ENCODE measurements around the gene FGF11.

DNA sequence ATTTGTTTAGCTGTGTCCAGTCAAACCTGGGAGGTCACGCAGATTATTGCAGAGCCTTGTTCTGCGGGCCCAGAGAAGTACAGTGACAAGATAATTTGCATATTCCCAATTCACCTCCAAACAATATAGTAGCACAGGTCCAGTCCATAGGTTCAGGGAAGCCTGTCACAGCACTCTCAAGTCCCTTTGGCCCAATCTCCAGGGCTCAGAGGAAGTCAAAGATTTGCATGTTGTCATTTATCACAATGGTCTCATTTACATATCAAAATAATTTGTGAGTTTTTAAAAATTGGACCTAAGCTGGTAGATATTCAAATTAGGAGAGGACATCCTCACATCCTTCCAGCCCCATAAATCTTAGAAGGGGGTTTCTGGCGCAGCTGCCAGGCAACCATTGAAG is 28.2 kb downstream of the FGF11 start:
- TF ChIP-seq, protein P1, sequence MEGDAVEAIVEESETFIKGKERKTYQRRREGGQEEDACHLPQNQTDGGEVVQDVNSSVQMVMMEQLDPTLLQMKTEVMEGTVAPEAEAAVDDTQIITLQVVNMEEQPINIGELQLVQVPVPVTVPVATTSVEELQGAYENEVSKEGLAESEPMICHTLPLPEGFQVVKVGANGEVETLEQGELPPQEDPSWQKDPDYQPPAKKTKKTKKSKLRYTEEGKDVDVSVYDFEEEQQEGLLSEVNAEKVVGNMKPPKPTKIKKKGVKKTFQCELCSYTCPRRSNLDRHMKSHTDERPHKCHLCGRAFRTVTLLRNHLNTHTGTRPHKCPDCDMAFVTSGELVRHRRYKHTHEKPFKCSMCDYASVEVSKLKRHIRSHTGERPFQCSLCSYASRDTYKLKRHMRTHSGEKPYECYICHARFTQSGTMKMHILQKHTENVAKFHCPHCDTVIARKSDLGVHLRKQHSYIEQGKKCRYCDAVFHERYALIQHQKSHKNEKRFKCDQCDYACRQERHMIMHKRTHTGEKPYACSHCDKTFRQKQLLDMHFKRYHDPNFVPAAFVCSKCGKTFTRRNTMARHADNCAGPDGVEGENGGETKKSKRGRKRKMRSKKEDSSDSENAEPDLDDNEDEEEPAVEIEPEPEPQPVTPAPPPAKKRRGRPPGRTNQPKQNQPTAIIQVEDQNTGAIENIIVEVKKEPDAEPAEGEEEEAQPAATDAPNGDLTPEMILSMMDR (IDR thresholded peaks at IDR 0.05): no peak
- TF ChIP-seq EP300 (IDR thresholded peaks at IDR 0.05; ENCODE audit: low read depth): no peak
